HL-60 (cell line): Measurements from ENCODE around the gene SLC25A18.

Experiments used
- CTCF ChIP-seq: IDR thresholded peaks from one replicate; pipeline ENCODE4 v1.5.1; 2011; ENCODE audit warnings: low read length, control low read depth, inconsistent platforms; ENCODE audit not compliant: insufficient read depth
- GABPA ChIP-seq: IDR thresholded peaks from 2 replicates; pipeline ENCODE4 v1.6.1; 2012; ENCODE audit warnings: low read depth
- POLR2AphosphoS5 ChIP-seq: IDR thresholded peaks from 2 replicates; pipeline ENCODE4 v1.6.1; 2012; ENCODE audit warnings: low read depth
- SPI1 ChIP-seq: IDR thresholded peaks from 2 replicates; pipeline ENCODE4 v1.6.1; 2012; ENCODE audit warnings: low read depth, mild to moderate bottlenecking, borderline replicate concordance
- TF ChIP-seq, protein P1 (sequence below): IDR thresholded peaks from 2 replicates; pipeline ENCODE4 v1.6.1; 2012; ENCODE audit warnings: low read depth; ENCODE audit not compliant: insufficient replicate concordance

GRCh38 chr22:17629173-17629489 lies 65.8 kb downstream of the SLC25A18 start:
- TF ChIP-seq CTCF (no peak), POLR2AphosphoS5 (no peak; the same call in 1 of the 2 replicates), GABPA (no peak), SPI1 (no peak)
- TF ChIP-seq, protein P1, sequence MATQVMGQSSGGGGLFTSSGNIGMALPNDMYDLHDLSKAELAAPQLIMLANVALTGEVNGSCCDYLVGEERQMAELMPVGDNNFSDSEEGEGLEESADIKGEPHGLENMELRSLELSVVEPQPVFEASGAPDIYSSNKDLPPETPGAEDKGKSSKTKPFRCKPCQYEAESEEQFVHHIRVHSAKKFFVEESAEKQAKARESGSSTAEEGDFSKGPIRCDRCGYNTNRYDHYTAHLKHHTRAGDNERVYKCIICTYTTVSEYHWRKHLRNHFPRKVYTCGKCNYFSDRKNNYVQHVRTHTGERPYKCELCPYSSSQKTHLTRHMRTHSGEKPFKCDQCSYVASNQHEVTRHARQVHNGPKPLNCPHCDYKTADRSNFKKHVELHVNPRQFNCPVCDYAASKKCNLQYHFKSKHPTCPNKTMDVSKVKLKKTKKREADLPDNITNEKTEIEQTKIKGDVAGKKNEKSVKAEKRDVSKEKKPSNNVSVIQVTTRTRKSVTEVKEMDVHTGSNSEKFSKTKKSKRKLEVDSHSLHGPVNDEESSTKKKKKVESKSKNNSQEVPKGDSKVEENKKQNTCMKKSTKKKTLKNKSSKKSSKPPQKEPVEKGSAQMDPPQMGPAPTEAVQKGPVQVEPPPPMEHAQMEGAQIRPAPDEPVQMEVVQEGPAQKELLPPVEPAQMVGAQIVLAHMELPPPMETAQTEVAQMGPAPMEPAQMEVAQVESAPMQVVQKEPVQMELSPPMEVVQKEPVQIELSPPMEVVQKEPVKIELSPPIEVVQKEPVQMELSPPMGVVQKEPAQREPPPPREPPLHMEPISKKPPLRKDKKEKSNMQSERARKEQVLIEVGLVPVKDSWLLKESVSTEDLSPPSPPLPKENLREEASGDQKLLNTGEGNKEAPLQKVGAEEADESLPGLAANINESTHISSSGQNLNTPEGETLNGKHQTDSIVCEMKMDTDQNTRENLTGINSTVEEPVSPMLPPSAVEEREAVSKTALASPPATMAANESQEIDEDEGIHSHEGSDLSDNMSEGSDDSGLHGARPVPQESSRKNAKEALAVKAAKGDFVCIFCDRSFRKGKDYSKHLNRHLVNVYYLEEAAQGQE: no peak
